ENCODE measurements around the gene CISTR. TPM values are rescaled to one million over a fixed set of nuclear protein-coding genes. Genes with fewer than 3 reads are reported as not detected.

CISTR gene
- total and polyA plus RNA-seq, 2 donors (not counting 3 experiments of a cell fraction or from before 2014, with no cell fraction given), result not detected

GRCh38 chr12:53713516-53713915, 38.3 kb downstream of the CISTR start:
- Histone ChIP-seq H3K4me2 (ENCODE audit: insufficient read depth, low read length) (no peak overlapping the region), H3K9ac (replicated peaks; ENCODE audit: extremely low read depth, insufficient read depth, low read length) (no peak overlapping the region), H3K36me3 (ENCODE audit: control insufficient read depth in 2 of 2, extremely low read depth in 1 of 2, insufficient read depth in 2 of 2, low read length in 2 of 2) (peaks cover 0 to 42% of the 10 kb centered on the region in 2 experiments), H3K79me2 (ENCODE audit: control insufficient read depth, insufficient read depth, low read length) (no peaks in the 10 kb centered on the region), H3K4me1 (ENCODE audit: control insufficient read depth, extremely low read depth, insufficient read depth, low read length) (no peaks in the 10 kb centered on the region), H4K20me1 (replicated peaks; ENCODE audit: control insufficient read depth, extremely low read depth, insufficient read depth, low read length) (no peaks in the 10 kb centered on the region), H3K27ac (ENCODE audit: insufficient read depth, low read depth, low read length) (no peak overlapping the region), H2AFZ (ENCODE audit: low read depth, low read length) (no peak overlapping the region), H3K9me1 (replicated peaks; ENCODE audit: control insufficient read depth, extremely low read depth, insufficient read depth, low read length) (no peaks in the 10 kb centered on the region), H3K9me3 (replicated peaks; ENCODE audit: control insufficient read depth, insufficient read depth, low read length) (no peaks in the 10 kb centered on the region), H3K4me3 (replicated peaks in 1 of 3; ENCODE audit: insufficient read depth in 1 of 3, low read depth in 1 of 3, low read length in 3 of 3) (no peak overlapping the region), H3K27me3 (ENCODE audit: control insufficient read depth in 2 of 2, insufficient read depth in 2 of 2, low read length in 2 of 2) (peaks cover 4 to 6% of the 10 kb centered on the region in 2 experiments)
- DNase-seq (ENCODE audit: low read depth, low spot score), result no peak
- CTCF ChIA-PET, result interaction anchor here (0.9 to 3.0 kb wide), 6 partner anchors 9 to 44 kb away, joined by 3 to 17 read pairs (median 5); no protein-coding TSS in a partner anchor
- dilution Hi-C loops (cut with MboI; ENCODE audit: extremely low pct_ligation_motif_present, low sequenced_read_pairs), result no loop called here
- POLR2A ChIA-PET, result no interaction called here
- no peak for FAIRE-seq
- no TSS peak for BruUV-seq (replicated peaks)
- intact Hi-C loops (cut with micrococcal nuclease), result no loop called here
- no peak for TF ChIP-seq CTCF (IDR thresholded peaks at IDR 0.05; ENCODE audit: extremely low read depth in 1 of 2, insufficient read depth in 1 of 2, low read depth in 1 of 2, low read length in 2 of 2)
- TF ChIP-seq JUN (IDR thresholded peaks at IDR 0.05; ENCODE audit: borderline replicate concordance, insufficient read depth, insufficient read length, low read depth), result no peak
- TF ChIP-seq EZH2 (IDR thresholded peaks at IDR 0.05; ENCODE audit: borderline replicate concordance, low read depth, low read length, severe bottlenecking), result no peak
- no peak for TF ChIP-seq MYC (IDR thresholded peaks at IDR 0.05; ENCODE audit: low read depth, low read length)
- TF ChIP-seq MAX (IDR thresholded peaks at IDR 0.05; ENCODE audit: insufficient read depth, insufficient read length), result no peak
- TF ChIP-seq GATA2 (IDR thresholded peaks at IDR 0.05; ENCODE audit: insufficient read depth, insufficient read length, low read depth, low read length), result no peak
- no peak for TF ChIP-seq POLR2A (IDR thresholded peaks at IDR 0.05; ENCODE audit: low read depth, low read length)
- no peak for TF ChIP-seq POLR2AphosphoS5 (IDR thresholded peaks at IDR 0.05; ENCODE audit: insufficient read depth, low read depth, low read length)
- TF ChIP-seq FOS (IDR thresholded peaks at IDR 0.05; ENCODE audit: borderline replicate concordance, insufficient read depth, low read length), result no peak

Measured in endothelial cell of umbilical vein (primary cell).